SU-DHL-6 (cell line): ENCODE data around the gene KRT71.

Experiments used
- H2AFZ ChIP-seq: fragments of 200-600 bp; sonication (generic); 2 replicates; pipeline ENCODE4 v1.6.1; 2014; ENCODE audit warnings: low read depth, mild to moderate bottlenecking, moderate library complexity, mixed read lengths, antibody characterized with exemption, low read length; ENCODE audit not compliant: severe bottlenecking
- H3F3A ChIP-seq: fragments of 200-600 bp; shearing (Covaris generic); 2 replicates; pipeline ENCODE4 v1.6.0; 2016; ENCODE audit warnings: antibody characterized with exemption, mild to moderate bottlenecking; ENCODE audit not compliant: insufficient read depth
- H3K27ac ChIP-seq: fragments of 200-600 bp; sonication (generic); 2 replicates; pipeline ENCODE4 v1.5.1; 2016; ENCODE audit warnings: low read depth, mild to moderate bottlenecking, low read length, moderate library complexity, mixed read lengths
- H3K27me3 ChIP-seq: fragments of 200-600 bp; sonication (generic), shearing (Covaris generic); 2 replicates; pipeline ENCODE4 v1.6.0; 2014; ENCODE audit warnings: mild to moderate bottlenecking, low read length
- H3K36me3 ChIP-seq: fragments of 200-600 bp; sonication (generic); 2 replicates; pipeline ENCODE4 v1.6.1; 2014; ENCODE audit warnings: mild to moderate bottlenecking, low read length, mixed read lengths
- H3K4me2 ChIP-seq: fragments of 300-600, 200-600 bp; shearing (Covaris generic), sonication (generic); 2 replicates; pipeline ENCODE4 v1.6.0; 2014; ENCODE audit warnings: low read length, low read depth, mild to moderate bottlenecking; ENCODE audit not compliant: poor library complexity, severe bottlenecking
- H3K4me3 ChIP-seq: fragments of 200-600 bp; sonication (generic); 2 replicates; pipeline ENCODE4 v1.5.1; 2014; ENCODE audit warnings: antibody characterized with exemption, low read length, mild to moderate bottlenecking, mixed read lengths; ENCODE audit not compliant: insufficient read depth, poor library complexity, severe bottlenecking
- H3K79me2 ChIP-seq: fragments of 200-600 bp; sonication (generic); 2 replicates; pipeline ENCODE4 v1.6.1; 2014; ENCODE audit warnings: mild to moderate bottlenecking, low read length, moderate library complexity; ENCODE audit not compliant: insufficient read depth
- H3K9ac ChIP-seq: fragments of 200-600 bp; sonication (generic); 2 replicates; pipeline ENCODE4 v1.7.0; 2014; ENCODE audit warnings: mild to moderate bottlenecking, low read length
- H3K9me2 ChIP-seq: fragments of 200-600 bp; sonication (generic); replicated peaks from 2 replicates; pipeline ENCODE4 v1.6.1; 2014; ENCODE audit warnings: low read length; ENCODE audit not compliant: insufficient read depth
- H3K9me3 ChIP-seq: fragments of 200-600 bp; sonication (generic); 2 replicates; pipeline ENCODE4 v1.6.1; 2014; ENCODE audit warnings: low read length, mixed read lengths; ENCODE audit not compliant: insufficient read depth
- H4K20me1 ChIP-seq: fragments of 200-600 bp; sonication (generic); 2 replicates; pipeline ENCODE4 v1.6.1; 2014; ENCODE audit warnings: low read depth, mild to moderate bottlenecking, antibody characterized with exemption, low read length, moderate library complexity, mixed read lengths
- CTCF ChIP-seq: fragments of 200-600 bp; sonication (generic); IDR thresholded peaks from one replicate; pipeline ENCODE4 v1.5.1; 2017; ENCODE audit warnings: antibody characterized with exemption, mild to moderate bottlenecking, low read length, moderate library complexity; ENCODE audit not compliant: insufficient read depth, poor library complexity, severe bottlenecking
- EZH2phosphoT487 ChIP-seq: fragments of 200-600 bp; sonication (generic), shearing (Covaris generic); conservative IDR thresholded peaks from 2 replicates; pipeline ENCODE4 v1.6.1; 2018; ENCODE audit warnings: mild to moderate bottlenecking, antibody characterized with exemption, low read length, moderate library complexity, mixed read lengths

The KRT71 gene

DNA sequence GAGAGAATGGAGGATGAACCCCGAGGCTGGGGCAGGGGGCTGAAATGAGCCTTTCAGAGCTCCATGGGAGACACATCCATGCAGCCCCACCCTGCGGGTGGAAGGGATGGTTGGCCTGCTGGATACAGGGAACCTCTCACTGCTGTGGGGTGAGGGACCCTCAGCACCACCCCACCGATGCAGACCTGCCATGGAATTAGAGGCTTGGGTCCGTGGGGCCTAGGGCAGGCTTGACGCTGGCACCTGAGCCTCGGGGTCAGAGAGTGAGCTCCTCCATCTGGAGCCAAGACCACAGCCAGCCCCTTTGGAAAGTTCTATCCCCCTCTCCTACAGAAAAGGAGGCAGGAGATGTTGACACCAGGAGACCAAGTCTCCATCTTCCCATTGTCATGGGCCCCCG lies 28.1 kb upstream of the KRT71 start:
- H4K20me1 ChIP-seq, result no peaks in the 10 kb centered on the region
- no peaks in the 10 kb centered on the region for H3F3A ChIP-seq
- no peaks in the 10 kb centered on the region for H3K36me3 ChIP-seq
- no peaks in the 10 kb centered on the region for H3K9me2 ChIP-seq
- no peaks in the 10 kb centered on the region for H3K9me3 ChIP-seq
- TF ChIP-seq EZH2phosphoT487 (no peak), CTCF (no peak)
- no peak overlapping the region for H3K4me2 ChIP-seq
- no peak overlapping the region for H3K27ac ChIP-seq
- H3K79me2 ChIP-seq, result no peaks in the 10 kb centered on the region
- H2AFZ ChIP-seq, result no peak overlapping the region
- H3K9ac ChIP-seq, result no peak overlapping the region
- no peaks in the 10 kb centered on the region for H3K27me3 ChIP-seq
- H3K4me3 ChIP-seq, result no peak overlapping the region

GRCh38 chr12:52580496-52580895 lies 27.6 kb upstream of the KRT71 start:
- no peak overlapping the region for H3K27ac ChIP-seq
- no peaks in the 10 kb centered on the region for H4K20me1 ChIP-seq
- no peak overlapping the region for H3K4me3 ChIP-seq
- no peak overlapping the region for H2AFZ ChIP-seq
- TF ChIP-seq CTCF, result no peak
- TF ChIP-seq EZH2phosphoT487, result no peak
- no peaks in the 10 kb centered on the region for H3K79me2 ChIP-seq
- no peak overlapping the region for H3K4me2 ChIP-seq
- no peaks in the 10 kb centered on the region for H3K36me3 ChIP-seq
- H3K9ac ChIP-seq, result no peak overlapping the region
- no peaks in the 10 kb centered on the region for H3K9me3 ChIP-seq
- H3K27me3 ChIP-seq, result no peaks in the 10 kb centered on the region
- H3F3A ChIP-seq, result no peaks in the 10 kb centered on the region
- no peaks in the 10 kb centered on the region for H3K9me2 ChIP-seq

DNA sequence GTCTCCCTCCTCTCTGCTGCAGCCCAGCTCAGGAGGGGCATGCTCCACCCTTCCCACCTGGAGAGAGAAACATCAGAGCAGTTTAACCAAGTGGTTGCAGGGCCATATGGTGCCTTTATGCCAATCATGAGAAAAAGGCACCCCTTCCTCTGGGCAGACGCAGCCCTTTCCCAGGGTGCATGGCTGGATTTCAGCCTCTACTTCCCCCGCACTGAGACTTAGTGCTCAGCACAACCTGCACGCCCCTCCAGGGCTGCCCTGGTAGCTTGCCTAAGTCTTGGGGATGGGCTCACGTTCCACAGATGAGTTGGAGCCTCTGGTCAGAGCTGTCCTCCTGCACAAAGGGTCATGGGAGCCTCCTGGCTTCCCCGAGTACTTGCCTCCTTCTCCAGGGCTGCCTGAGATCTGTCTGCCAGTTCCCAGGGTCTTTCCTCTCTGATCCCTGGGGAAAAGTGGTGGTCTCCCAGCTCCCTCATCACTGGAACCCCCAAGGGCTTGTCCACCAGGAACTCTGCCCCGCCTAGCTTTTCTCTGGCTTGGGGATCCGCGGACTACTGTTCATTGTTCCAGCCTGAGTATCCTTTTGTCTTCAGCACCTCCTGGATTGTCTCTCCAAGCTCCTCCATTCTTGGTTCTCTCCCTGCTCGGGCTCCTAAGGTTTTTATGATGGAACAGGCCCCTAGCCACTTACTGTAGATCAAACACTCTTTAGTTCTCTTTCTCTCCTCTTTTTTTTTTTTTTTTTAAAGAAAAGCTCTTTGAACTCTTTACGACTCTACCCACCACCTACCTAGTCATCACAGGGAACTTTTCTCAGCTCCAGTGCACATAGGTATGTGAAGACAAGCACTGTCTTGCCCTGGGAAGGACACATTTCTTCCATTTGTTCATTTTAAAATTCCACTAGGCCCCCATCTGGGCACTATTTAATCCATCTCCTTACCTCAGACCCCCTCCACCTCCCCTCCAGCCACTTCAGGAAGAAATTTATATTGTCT lies 26.8 kb upstream of the KRT71 start:
- H3K9ac ChIP-seq, result no peak overlapping the region
- H3K27ac ChIP-seq, result no peak overlapping the region
- no peak overlapping the region for H2AFZ ChIP-seq
- H4K20me1 ChIP-seq, result no peaks in the 10 kb centered on the region
- no peaks in the 10 kb centered on the region for H3K79me2 ChIP-seq
- H3F3A ChIP-seq, result no peaks in the 10 kb centered on the region
- H3K4me2 ChIP-seq, result no peak overlapping the region
- no peaks in the 10 kb centered on the region for H3K9me3 ChIP-seq
- H3K9me2 ChIP-seq, result no peaks in the 10 kb centered on the region
- H3K27me3 ChIP-seq, result no peaks in the 10 kb centered on the region
- no peak overlapping the region for H3K4me3 ChIP-seq
- TF ChIP-seq EZH2phosphoT487 (no peak), CTCF (no peak)
- H3K36me3 ChIP-seq, result no peaks in the 10 kb centered on the region
